Thoracic aorta (tissue), 2 donors: ENCODE results near the gene CCDC88C. TPM values are rescaled to one million over a fixed set of nuclear protein-coding genes. Genes with fewer than 3 reads are reported as not detected.

Experiments
- ATAC-seq: fragments of 150-250 bp; one replicate; pipeline ENCODE4 v1.8.0; 2017; ENCODE audit warnings: low read depth; ENCODE audit not compliant: insufficient number of reproducible peaks, low FRiP score
- DNase-seq: peaks from one replicate; pipeline ENCODE4 v3.0.0-alpha.2; 2020; ENCODE audit warnings: low spot score
- H3K27ac ChIP-seq, 2 donors: fragments of 200-600 bp; sonication (generic); 1 replicate in 1 of 2; 2 replicates in 1 of 2; pipeline ENCODE4 v1.5.1; 2016; ENCODE audit warnings: mild to moderate bottlenecking in 2 of 2, moderate library complexity in 2 of 2
- H3K27me3 ChIP-seq: fragments of 200-600 bp; sonication (generic); replicated peaks from 2 replicates; pipeline ENCODE4 v1.6.0; 2016; ENCODE audit warnings: mild to moderate bottlenecking; ENCODE audit not compliant: insufficient read depth
- H3K36me3 ChIP-seq: fragments of 200-600 bp; sonication (generic); one replicate; pipeline ENCODE4 v1.5.1; 2016
- H3K4me1 ChIP-seq, 2 donors: fragments of 200-600 bp; sonication (generic); 1 replicate in 1 of 2; 2 replicates in 1 of 2; pipeline versions ENCODE4 v1.5.1 to v1.6.0; 2016; ENCODE audit warnings: low read depth in 2 of 2, mild to moderate bottlenecking in 1 of 2; ENCODE audit not compliant: control insufficient read depth in 1 of 2
- H3K4me3 ChIP-seq: fragments of 200-600 bp; sonication (generic); 2 replicates; pipeline ENCODE4 v1.5.1; 2016; ENCODE audit warnings: mild to moderate bottlenecking
- H3K9me3 ChIP-seq: fragments of 200-600 bp; sonication (generic); 2 replicates; pipeline ENCODE4 v1.5.1; 2016
- total RNA-seq, 2 donors: library from RNA; depleted of rRNA; stranded (reverse); fragments of >200 nt; gene quantifications; one replicate each; pipeline versions ENCODE4 v1.1.0 to v1.2.3, GENCODE V29; 2016
- TF ChIP-seq, protein P1 (sequence below): fragments of 200-600 bp; sonication (generic); IDR thresholded peaks from one replicate; pipeline ENCODE4 v1.5.1; 2019; ENCODE audit warnings: antibody characterized with exemption

The CCDC88C gene
- total RNA-seq, 2 donors from 2014 or later, result 3.7 to 11.5 TPM

DNA sequence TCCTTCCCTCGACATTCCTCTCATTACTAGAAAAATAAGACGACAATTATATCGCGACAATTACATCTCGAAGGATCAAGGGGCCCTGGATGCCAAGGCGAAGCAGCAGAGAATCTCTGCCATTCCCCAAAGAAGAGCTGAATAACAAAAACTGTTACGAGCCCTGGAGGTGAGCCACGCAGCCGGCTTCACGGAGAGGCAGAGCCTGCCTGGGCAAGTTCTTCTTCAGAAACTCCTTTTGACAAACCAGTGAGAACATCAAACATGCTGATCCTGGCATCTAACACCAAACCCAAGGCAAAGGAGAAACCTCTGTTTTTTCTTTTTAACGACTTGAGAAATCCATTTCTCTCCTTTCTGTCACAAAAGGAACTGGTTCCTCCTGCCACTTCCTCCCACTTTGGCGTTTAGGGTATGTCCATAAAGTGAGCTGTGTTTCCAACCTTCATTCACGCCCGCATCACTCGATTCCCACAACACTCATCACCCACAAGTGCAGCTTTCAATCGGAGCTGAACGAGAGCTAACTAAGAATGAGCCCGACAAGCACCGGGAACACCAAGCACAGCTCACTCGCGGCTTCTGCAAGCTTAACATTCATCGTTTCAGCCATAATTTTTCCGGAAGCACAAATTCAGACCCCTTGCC is 21.5 kb downstream of the CCDC88C start:
- no peaks in the 10 kb centered on the region for H3K27me3 ChIP-seq

DNA sequence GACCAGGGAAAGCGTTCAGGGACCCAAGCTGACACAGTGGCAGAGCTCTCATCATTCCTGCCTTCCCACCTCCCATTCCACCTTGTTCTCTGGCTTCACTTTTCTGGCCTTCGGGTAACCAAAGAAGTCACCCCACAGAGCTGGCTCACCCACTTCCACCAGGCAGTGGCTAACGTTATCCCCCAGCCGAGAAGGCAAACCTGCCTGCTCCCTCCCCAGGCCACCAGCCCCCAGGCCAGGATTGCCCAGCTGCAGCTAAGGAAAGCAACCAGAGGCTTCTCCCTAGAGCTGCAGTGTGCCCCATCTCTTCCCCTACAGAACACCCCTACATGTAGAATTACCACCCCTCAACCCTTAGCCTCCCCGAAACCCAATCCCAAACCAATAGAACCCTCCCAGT is 22.2 kb downstream of the CCDC88C start:
- ATAC-seq (no peak), DNase-seq (no peak)
- no peak overlapping the region for H3K4me3 ChIP-seq
- TF ChIP-seq, protein P1, sequence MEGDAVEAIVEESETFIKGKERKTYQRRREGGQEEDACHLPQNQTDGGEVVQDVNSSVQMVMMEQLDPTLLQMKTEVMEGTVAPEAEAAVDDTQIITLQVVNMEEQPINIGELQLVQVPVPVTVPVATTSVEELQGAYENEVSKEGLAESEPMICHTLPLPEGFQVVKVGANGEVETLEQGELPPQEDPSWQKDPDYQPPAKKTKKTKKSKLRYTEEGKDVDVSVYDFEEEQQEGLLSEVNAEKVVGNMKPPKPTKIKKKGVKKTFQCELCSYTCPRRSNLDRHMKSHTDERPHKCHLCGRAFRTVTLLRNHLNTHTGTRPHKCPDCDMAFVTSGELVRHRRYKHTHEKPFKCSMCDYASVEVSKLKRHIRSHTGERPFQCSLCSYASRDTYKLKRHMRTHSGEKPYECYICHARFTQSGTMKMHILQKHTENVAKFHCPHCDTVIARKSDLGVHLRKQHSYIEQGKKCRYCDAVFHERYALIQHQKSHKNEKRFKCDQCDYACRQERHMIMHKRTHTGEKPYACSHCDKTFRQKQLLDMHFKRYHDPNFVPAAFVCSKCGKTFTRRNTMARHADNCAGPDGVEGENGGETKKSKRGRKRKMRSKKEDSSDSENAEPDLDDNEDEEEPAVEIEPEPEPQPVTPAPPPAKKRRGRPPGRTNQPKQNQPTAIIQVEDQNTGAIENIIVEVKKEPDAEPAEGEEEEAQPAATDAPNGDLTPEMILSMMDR, result no peak
- no peaks in the 10 kb centered on the region for H3K36me3 ChIP-seq
- H3K4me1 ChIP-seq, result peaks cover 0 to 9% of the 10 kb centered on the region in 2 donors
- no peaks in the 10 kb centered on the region for H3K27me3 ChIP-seq
- H3K9me3 ChIP-seq, result no peaks in the 10 kb centered on the region
- no peak overlapping the region for H3K27ac ChIP-seq

More for the DNA sequence above, 21.5 kb downstream of the CCDC88C start:
- DNase-seq (no peak), ATAC-seq (no peak)
- no peak overlapping the region for H3K4me3 ChIP-seq
- TF ChIP-seq, protein P1, result no peak
- no peaks in the 10 kb centered on the region for H3K36me3 ChIP-seq
- H3K4me1 ChIP-seq, result peaks cover 0 to 9% of the 10 kb centered on the region in 2 donors
- H3K9me3 ChIP-seq, result no peaks in the 10 kb centered on the region
- H3K27ac ChIP-seq, result no peak overlapping the region

DNA sequence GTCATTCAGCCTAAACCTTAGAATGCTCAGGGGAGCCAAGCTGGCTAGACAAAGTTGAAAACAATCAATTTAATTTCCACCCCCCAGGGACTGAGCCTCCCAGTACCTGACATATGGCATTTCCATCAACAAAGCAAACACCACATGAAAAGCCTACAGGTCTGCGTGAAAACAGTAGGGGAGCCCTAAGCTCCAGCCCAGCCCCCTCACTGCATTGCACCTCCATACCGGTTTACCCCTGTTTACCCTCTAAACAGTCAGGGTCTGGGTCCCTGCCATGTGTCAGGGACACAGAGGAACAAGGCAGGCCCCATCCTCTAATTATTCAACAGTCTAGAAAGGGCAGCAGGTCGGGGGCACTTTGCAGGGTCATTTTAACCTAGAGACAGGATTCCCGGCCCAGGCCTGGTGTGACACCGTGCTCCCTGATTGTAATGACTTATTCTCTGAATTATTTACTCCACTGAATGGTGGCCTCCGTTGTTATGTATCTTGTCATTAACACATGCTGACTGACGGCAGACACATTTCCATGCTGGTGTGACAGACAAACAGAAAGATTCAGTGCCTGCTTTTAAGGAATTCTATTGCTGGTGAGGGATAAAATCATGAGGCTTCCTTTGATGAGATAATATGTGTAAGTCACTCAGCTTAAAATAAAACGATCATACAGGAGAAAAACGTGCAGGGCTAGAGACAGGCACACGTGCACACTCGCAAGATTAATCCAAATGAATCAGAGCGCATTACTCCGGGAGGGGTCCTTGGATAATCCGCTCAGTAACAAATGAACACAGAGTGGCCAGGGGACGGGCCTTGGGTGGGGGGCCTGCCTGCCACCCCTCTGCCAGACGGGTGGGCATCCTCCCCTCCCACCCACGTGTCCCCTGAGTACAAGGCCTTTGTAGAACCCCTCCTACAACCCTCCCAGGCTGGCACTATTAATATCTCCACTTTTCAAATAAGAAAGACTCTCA is 23.2 kb downstream of the CCDC88C start:
- no peak overlapping the region for H3K27ac ChIP-seq
- DNase-seq, result no peak
- no peaks in the 10 kb centered on the region for H3K27me3 ChIP-seq

DNA sequence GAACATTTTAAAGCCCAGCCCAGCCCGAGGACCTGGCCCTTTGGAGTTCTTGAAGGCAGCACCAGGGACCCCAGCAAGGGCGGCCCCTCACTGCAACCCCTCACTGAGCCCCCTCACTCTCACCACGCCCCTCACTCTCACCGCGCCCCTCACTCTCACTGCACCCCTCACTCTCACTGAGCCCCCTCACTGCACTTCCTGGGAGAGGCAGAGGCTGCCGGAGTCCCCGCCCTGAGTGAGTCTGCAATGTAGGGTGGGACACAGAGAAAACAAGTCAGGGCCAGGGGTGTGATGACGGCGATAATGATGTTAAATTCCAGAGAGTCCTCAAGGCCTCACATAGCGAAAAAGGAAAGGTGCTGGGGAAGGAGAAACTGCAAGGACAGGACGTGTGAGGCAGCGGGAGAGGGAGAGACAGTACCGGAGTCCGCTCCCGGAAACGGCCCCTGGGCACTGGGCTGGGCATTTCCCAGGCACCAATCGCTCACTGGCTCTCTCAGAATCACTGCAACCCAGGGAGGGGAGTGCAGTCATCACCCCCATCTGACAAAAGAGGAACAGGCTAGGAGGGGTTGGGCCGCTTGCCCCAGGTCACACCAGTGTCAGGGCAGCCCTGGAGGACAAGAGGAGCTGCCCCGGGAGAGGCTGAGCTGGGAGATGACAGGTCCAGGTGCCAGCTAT is 24.9 kb downstream of the CCDC88C start:
- Histone ChIP-seq H3K27me3 (no peaks in the 10 kb centered on the region), H3K36me3 (no peaks in the 10 kb centered on the region), H3K9me3 (no peaks in the 10 kb centered on the region), H3K4me3 (no peak overlapping the region), H3K27ac (no peak overlapping the region), H3K4me1 (peaks cover 0 to 4% of the 10 kb centered on the region in 2 donors)
- DNase-seq, result no peak
- ATAC-seq, result no peak
- TF ChIP-seq, protein P1, result no peak

More for the DNA sequence above, 23.2 kb downstream of the CCDC88C start:
- TF ChIP-seq, protein P1, result no peak
- H3K4me3 ChIP-seq, result no peak overlapping the region
- ATAC-seq, result no peak
- H3K36me3 ChIP-seq, result no peaks in the 10 kb centered on the region
- H3K4me1 ChIP-seq, result peaks cover 0 to 9% of the 10 kb centered on the region in 2 donors
- no peaks in the 10 kb centered on the region for H3K9me3 ChIP-seq
